ENCODE measurements around the gene USP24. TPM values are rescaled to one million over a fixed set of nuclear protein-coding genes. Genes with fewer than 3 reads are reported as not detected.

Gene USP24
- total RNA-seq, 4 donors from 2014 or later = 27.7 to 84.0 (median 30.2) TPM

DNA sequence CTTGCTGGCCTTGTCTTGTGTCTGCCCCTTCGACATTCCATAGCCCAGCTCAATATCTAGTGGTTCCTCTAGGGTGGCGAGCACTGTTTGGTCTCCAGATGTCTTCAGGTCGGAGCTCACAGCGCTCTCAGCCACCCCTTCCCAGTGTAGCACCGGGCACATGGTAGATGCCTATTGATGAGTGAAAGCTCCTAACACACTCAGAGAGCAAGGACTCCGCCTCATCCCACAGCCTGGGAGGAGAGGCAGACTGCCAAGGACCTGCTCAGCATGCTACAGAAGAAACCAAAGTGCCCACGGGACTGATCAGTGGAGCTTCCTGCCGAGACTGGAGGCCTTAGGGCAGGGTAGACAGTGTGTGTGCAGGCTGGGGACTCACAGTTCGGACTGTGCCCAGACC is 164.9 kb downstream of the USP24 start:
- no peaks in the 10 kb centered on the region for H3K9me3 ChIP-seq
- peak in 1 of 2 donors; percentile 72 for DNase-seq (ENCODE audit: low spot score in 2 of 2)
- 47% methylated on average over 6 of the region's 9 CpGs for WGBS
- H3K4me1 ChIP-seq = peaks cover 13% of the 10 kb centered on the region
- H3K4me3 ChIP-seq = no peak overlapping the region
- H3K27me3 ChIP-seq = no peaks in the 10 kb centered on the region
- H3K27ac ChIP-seq = no peak overlapping the region
- TF ChIP-seq CTCF (IDR thresholded peaks at IDR 0.05) = no peak
- no peak for TF ChIP-seq EP300 (IDR thresholded peaks at IDR 0.05)
- TF ChIP-seq POLR2AphosphoS5 (IDR thresholded peaks at IDR 0.05) = no peak
- no peak for TF ChIP-seq POLR2A (IDR thresholded peaks at IDR 0.05)
- H3K36me3 ChIP-seq = no peaks in the 10 kb centered on the region

- TF ChIP-seq POLR2AphosphoS5 (IDR thresholded peaks at IDR 0.05) = no peak
- no peak for TF ChIP-seq POLR2A (IDR thresholded peaks at IDR 0.05)
- TF ChIP-seq EP300 (IDR thresholded peaks at IDR 0.05) = no peak
- Histone ChIP-seq H3K4me3 (no peak overlapping the region), H3K36me3 (no peaks in the 10 kb centered on the region), H3K4me1 (peaks cover 13% of the 10 kb centered on the region), H3K27me3 (no peaks in the 10 kb centered on the region), H3K9me3 (no peaks in the 10 kb centered on the region), H3K27ac (no peak overlapping the region)
- no peak for DNase-seq (ENCODE audit: low spot score in 2 of 2)
- WGBS = 46% methylated on average over 6 of the region's 9 CpGs
Observed at GRCh38 chr1:55049914-55050278, 165.3 kb downstream of the USP24 start.

DNA sequence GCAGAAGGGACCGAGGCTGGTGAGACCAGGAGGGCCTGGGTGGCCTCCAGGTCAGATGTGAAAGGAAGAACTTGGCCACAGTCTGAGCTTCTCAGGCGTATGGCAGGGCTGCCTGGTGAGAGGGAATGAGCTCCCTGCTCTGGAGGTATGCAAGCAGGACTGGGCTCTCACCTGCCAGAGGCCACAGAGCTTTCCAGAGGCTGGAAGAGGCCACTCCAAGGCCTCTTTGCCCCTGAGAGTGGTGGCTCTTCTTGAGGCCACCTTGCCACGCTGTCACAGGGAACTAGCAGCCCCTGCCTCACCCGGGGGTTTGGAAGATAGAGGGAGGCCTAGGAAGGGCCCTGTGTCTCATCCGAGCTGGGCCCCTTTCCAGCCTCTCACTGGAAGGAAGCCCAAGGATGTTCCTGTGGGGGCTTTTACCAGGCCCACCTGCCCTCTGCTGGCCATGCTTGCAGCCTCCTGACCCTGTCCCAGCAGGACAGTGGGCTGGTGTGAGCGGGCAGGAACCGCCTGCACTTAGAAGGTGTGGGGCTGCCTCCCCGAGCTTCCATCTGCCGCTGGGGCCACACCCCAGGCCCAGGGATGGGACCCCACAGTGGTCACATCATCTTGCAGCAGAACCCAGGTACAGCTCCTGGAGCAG is 165.8 kb downstream of the USP24 start:
- Histone ChIP-seq H3K36me3 (no peaks in the 10 kb centered on the region), H3K27ac (no peak overlapping the region), H3K4me1 (peaks cover 13% of the 10 kb centered on the region), H3K27me3 (no peaks in the 10 kb centered on the region), H3K9me3 (no peaks in the 10 kb centered on the region), H3K4me3 (no peak overlapping the region)
- WGBS = 85% methylated on average over 5 of the region's 9 CpGs
- TF ChIP-seq POLR2AphosphoS5 (IDR thresholded peaks at IDR 0.05) = no peak
- TF ChIP-seq CTCF (IDR thresholded peaks at IDR 0.05) = no peak
- no peak for TF ChIP-seq POLR2A (IDR thresholded peaks at IDR 0.05)
- peak in 1 of 2 donors; percentile 70 for DNase-seq (ENCODE audit: low spot score in 2 of 2)

GRCh38 chr1:55048453-55049270 is 166.5 kb downstream of the USP24 start:
- no peak for TF ChIP-seq EP300 (IDR thresholded peaks at IDR 0.05)
- TF ChIP-seq POLR2A (IDR thresholded peaks at IDR 0.05) = no peak
- no peak for TF ChIP-seq POLR2AphosphoS5 (IDR thresholded peaks at IDR 0.05)
- Histone ChIP-seq H3K27me3 (no peaks in the 10 kb centered on the region), H3K36me3 (no peaks in the 10 kb centered on the region), H3K27ac (no peak overlapping the region), H3K9me3 (no peaks in the 10 kb centered on the region), H3K4me3 (no peak overlapping the region), H3K4me1 (peaks cover 13% of the 10 kb centered on the region)
- 89% methylated on average over 11 of the region's 11 CpGs for WGBS
- no peak for DNase-seq (ENCODE audit: low spot score in 2 of 2)

DNA sequence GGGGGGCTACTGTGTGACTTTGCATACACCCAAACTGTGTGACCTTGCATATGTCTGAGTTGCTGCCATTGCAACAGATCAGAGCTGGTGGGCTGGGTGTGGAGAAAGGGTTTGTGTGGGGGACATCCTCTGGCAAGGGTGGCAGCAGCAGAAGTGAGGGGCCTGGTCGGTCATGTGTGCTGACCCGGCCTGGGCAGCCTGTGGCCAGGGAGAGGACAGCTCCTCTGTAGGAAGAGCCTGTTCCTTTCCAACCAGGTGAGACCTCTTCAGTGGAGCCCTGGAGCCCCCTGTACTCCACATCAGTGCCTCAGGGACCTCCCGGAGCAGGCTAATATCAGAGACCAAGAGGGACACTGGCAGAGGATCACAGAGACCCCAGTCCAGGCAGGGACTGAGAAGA is 167.6 kb downstream of the USP24 start:
- TF ChIP-seq POLR2AphosphoS5 (IDR thresholded peaks at IDR 0.05) (no peak), EP300 (IDR thresholded peaks at IDR 0.05) (no peak), POLR2A (IDR thresholded peaks at IDR 0.05) (no peak), CTCF (IDR thresholded peaks at IDR 0.05) (no peak)
- no peak overlapping the region for H3K27ac ChIP-seq
- WGBS = 100% methylated on average over 1 of the region's 3 CpGs
- no peaks in the 10 kb centered on the region for H3K36me3 ChIP-seq
- H3K9me3 ChIP-seq = no peaks in the 10 kb centered on the region
- H3K4me1 ChIP-seq = peaks cover 13% of the 10 kb centered on the region
- no peak overlapping the region for H3K4me3 ChIP-seq
- no peaks in the 10 kb centered on the region for H3K27me3 ChIP-seq
- DNase-seq (ENCODE audit: low spot score in 2 of 2) = peak in 1 of 2 donors; percentile 53

GRCh38 chr1:55046871-55047270 is 168.3 kb downstream of the USP24 start:
- WGBS = 91% methylated on average over 4 of the region's 4 CpGs
- peaks cover 13% of the 10 kb centered on the region for H3K4me1 ChIP-seq
- no peaks in the 10 kb centered on the region for H3K36me3 ChIP-seq
- H3K27ac ChIP-seq = no peak overlapping the region
- H3K9me3 ChIP-seq = no peaks in the 10 kb centered on the region
- no peak overlapping the region for H3K4me3 ChIP-seq
- TF ChIP-seq POLR2A (IDR thresholded peaks at IDR 0.05) (no peak), CTCF (IDR thresholded peaks at IDR 0.05) (no peak), POLR2AphosphoS5 (IDR thresholded peaks at IDR 0.05) (no peak), EP300 (IDR thresholded peaks at IDR 0.05) (no peak)
- H3K27me3 ChIP-seq = peaks cover 3% of the 10 kb centered on the region
- DNase-seq (ENCODE audit: low spot score in 2 of 2) = peak in 1 of 2 donors; percentile 58
